Stimulated activated CD8-positive, alpha-beta memory T cell treated with anti-CD3 and anti-CD28 coated beads, Interleukin-4, amount 100 ng/mL, for 4 hours (primary cell): Measurements from ENCODE around the gene SLC6A9.

Experiments
- DNase-seq, 2 donors: peaks; one replicate each; pipeline ENCODE4 v3.0.0-alpha.2; 2020; ENCODE audit warnings: low read depth in 2 of 2, low spot score in 1 of 2

The SLC6A9 gene

GRCh38 chr1:43971336-43971980 lies 59.8 kb downstream of the SLC6A9 start:
- no peak for DNase-seq

DNA sequence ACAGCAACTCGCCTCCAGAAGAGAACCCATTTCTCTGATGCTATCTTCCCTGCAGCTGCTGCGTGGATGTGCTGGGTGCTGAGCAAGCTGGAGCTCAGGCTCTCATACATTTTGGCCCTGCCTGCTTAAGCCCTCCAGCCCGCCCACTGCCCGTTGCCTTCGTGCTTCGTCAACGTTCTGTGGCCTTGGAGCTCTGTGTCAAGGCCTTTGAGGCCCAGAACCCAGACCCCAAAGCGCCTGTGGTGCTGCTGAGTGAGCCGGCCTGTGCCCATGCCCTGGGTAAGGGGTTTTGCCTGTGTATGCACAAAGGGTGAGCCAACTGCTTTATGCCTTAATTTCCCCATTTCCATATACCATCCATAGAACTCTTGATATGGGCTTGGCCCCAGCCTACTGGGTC lies 60.4 kb downstream of the SLC6A9 start:
- no peak for DNase-seq

GRCh38 chr1:43970502-43970901 lies 60.8 kb downstream of the SLC6A9 start:
- no peak for DNase-seq

DNA sequence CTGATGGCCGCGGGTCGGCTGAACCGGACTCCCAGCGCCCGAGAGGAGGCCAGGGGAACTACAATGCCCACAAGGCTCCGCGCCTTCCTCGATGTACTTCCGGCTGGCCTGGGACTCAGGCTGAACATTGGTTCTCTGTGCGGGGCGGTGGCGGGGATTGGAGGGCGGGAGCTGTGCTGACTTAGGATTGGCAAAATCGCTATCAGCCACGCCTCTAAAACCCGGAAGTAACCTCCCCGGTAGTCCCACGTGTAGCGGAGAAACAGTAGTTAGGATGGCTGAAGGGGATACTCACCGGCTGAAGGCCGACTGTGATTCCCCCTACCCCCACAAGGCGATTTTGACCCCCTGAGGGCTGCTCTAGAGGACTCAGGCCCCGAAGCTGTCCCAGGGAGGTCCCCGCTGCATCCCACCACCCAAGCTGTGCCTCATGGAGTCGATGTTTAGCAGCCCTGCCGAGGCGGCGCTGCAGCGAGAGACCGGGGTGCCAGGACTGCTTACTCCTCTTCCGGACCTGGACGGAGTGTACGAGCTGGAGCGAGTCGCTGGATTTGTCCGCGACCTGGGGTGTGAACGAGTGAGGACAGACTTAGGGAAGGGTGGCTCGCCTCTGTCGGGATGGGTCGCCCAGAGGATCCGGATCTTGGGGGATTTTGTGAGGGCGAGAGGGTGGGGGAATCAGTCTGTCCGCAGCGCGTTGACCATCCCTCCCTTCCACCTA lies 61.4 kb downstream of the SLC6A9 start, which contains the start of gene DPH2:
Gene DPH2, plus strand, starts transcription at position 265 of the 721 bp plus-strand sequence. Its CDS starts 166 bp downstream, at position 431.
- peak; percentile 91 to 93 for DNase-seq

- DNase-seq = no peak
Measured at GRCh38 chr1:43969416-43969745, 61.9 kb downstream of the SLC6A9 start.

- no peak for DNase-seq
Measured at GRCh38 chr1:43968348-43968948, 62.8 kb downstream of the SLC6A9 start.

DNA sequence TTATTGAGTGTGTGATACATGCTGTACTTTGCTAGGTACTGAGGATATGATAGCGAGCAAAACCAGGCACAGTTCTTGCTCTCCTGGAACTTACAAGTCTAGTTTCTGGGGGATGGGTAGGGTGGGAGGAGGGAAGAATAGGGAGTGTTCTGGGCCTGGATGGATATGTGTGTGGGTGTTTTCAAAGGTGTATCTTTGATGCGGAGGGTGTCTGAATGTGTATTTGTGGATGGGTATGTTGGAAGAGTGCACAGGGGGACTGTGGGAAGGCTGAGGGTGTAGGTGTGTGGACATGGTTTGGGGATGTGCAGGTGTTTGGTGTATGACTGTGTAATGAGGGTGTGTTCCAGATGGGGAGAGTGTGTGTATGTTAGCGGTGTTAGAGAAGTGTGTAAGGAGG lies 65.9 kb downstream of the SLC6A9 start:
- DNase-seq = no peak

GRCh38 chr1:43963890-43964289 lies 67.4 kb downstream of the SLC6A9 start:
- no peak for DNase-seq

DNA sequence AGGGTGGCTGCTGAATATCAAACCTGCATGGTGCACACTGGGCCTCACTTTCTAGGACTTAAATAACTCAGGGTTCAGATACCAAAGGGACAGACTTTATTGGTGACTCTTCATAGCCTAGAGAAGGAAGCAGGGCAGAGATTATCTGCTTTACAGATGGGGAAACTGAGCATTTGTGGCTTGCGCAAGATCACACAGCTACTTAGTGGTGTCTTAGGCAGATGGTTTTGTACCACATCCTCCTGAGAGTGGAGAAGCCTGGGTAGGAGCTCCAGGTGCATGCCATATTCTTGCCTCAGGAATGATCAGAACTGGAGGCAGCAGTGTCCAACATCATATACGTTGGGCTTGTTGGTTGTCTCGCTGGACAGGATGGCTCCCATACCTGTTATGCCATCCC lies 68.3 kb downstream of the SLC6A9 start:
- no peak for DNase-seq

GRCh38 chr1:43962324-43962723 lies 68.9 kb downstream of the SLC6A9 start:
- DNase-seq = no peak

- no peak for DNase-seq
Measured at GRCh38 chr1:43961692-43962091, 69.6 kb downstream of the SLC6A9 start.

- no peak for DNase-seq
Measured at GRCh38 chr1:43960798-43961197, 70.5 kb downstream of the SLC6A9 start.

DNA sequence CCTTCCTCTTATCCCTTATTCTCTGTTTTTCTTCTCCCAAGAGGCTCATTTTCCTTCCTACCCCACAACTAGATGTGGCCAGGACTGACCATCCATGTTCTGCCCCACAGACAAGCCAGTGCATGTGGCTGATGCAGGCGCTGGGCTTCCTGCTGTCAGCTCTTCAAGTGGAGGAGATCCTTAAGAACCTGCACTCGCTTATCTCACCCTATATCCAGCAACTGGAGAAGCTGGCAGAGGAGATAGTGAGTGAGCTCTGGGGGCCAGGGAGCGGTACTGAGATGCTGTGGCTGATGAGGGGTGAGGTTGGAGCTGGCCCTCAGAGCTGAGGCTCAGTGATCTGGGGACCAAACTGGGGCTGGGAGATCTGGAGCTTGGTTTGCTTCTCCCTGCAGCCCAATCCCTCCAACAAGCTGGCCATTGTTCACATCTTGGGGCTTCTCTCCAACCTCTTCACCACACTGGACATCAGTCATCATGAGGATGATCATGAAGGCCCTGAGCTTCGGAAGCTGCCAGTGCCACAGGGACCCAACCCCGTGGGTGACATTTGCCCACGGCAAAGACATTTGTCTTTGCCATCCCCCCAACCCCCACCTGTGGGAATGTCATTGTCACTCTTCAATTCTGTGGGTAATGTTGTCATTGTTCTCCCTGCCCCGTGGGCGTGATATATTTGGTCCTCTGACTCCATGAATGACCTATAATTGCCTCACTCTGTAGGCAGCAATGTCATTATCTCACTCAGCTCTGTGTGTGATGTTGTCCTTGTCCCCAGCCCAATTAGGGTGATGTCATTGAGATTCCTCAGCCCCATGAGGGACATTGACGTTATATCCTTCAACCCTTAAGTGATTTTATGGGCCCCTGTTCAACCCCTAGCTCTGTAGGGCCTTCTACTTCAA lies 72.7 kb downstream of the SLC6A9 start:
- no peak for DNase-seq

GRCh38 chr1:43957407-43958040 lies 73.7 kb downstream of the SLC6A9 start:
- no peak for DNase-seq

GRCh38 chr1:43956234-43956633 lies 75.0 kb downstream of the SLC6A9 start:
- no peak for DNase-seq

DNA sequence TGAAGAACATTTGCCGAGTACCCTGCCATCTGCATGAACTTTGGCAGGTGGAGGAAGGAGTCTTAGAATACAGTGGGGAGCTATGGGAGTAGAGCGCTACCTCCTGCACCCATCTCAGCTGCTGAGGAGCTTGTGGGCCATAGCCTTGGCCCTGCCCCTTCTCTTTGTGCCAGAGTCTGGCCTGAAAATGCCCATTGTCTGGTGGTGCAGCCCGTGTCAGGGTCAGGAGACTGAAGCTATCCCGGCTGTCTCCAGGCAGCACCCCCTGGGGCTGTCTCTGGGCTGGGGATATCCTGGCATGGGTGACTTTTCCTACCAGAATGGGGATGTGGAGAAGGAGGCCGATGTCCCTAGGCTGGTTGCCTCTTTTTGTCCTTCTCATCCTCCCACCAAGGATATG lies 77.2 kb downstream of the SLC6A9 start:
- DNase-seq = no peak

GRCh38 chr1:43953361-43953760 lies 77.9 kb downstream of the SLC6A9 start:
- no peak for DNase-seq

DNA sequence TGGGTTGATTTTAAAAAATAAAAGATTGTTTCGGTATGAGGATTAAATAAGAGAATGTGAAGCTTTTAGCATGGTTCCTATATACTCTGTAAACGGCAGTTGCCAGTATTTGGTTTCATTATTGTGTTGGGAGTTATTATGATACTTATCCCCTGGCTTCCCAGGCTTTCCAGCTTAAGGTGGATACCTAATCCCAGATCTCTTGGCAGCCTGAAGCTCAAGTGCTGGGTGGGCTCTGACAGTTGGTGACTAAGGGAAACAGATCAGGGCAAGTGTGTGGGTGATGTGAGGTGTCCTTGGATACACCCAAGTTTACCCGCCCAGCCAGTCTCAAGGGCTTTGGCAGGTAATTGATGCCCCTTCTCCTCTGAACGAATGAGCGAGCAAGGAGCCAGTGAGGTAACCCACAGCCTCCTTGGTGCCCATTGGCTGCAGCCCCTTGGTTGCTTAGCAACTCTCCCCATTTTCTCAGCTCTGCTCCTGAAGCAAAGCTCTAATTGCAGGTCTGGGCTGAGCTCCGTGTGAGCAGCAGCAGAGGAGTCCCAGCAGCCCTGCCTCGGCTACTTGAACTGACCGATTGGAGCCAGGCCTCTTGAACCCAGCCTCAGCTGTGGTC lies 78.4 kb downstream of the SLC6A9 start:
- DNase-seq = no peak

DNA sequence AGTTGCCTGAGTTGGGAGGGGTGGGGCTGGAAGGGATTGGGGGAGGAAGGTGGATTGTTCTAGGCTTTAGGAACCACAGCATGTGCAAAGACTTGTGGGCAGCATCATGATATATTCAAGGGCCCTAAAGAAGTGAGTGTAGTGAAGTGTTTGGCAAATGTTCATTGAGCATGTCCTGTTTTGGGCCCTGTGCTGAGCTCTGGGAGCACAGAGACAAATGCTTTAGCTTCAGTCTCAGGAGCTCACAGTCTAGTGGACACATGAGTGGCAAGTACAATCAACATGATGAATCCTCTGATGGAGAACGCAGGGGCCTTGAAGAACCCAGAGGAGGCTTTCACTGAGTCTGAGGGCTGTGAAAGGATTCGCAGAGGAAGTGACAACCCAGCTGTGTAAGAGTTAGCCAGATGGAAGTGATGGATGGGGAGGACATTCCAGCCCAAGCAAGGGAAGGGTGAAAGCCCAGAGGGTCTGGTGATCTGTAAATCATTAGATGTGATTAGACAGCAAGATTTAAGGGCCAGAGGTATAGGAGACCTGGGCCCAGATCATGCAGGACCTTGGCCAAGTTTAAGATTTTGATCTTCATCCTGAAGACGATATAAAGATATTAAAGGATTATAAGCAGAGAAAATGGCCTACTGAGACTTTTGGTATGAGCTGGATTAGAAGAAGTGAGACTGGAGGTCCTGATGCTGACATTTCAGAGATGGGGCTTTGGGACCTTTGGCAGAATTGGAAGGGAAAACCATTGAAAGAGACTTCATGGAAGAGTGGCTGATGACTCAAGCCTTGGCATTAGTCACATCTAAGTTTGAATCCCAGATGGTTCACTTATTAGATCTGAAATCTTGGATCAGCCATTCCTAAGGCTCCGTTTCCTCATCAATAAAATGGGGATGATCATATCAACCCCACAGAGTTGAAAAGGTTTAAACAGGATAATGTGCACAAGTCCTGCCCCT lies 80.0 kb downstream of the SLC6A9 start:
- DNase-seq = no peak
